GOT3 (cell line): ENCODE results near the gene SHROOM3.

Experiments used
- DNase-seq: peaks from one replicate; lab custom pipeline; 2025; ENCODE audit warnings: mixed read lengths; lab: John Stamatoyannopoulos, UW

SHROOM3 gene

DNA sequence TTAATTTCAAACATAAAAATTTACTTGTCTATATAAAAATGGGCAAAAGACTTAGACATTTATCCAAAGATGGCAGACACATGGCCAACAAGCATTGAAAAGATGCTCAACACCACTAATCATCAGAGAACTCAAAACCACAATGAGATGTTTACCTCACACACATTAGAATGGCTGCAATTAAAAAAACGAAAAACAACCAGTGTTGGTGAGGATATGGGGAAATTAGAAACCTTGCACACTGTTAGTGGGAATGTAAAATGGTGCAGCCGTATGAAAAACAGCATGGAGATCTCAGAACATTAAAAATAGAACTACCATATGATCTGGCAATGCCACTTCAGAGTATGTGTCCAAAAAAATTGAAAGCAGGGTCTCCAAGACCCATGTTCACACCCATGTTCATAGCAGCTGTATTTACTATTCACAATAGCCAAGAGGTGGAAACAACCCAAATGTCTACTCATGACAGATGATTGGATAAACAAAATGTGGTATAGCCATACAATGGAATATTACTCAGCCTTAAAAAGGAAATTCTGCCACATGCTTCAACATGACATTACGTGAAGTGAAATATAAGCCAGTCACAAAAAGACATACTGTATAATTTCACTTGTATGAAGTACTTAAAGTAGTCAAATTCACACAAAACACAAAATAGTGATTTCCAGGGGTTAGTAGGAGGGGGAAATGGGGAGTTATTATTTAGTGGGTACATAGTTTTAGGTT lies 316.7 kb downstream of the SHROOM3 start:
- DNase-seq = no peak

DNA sequence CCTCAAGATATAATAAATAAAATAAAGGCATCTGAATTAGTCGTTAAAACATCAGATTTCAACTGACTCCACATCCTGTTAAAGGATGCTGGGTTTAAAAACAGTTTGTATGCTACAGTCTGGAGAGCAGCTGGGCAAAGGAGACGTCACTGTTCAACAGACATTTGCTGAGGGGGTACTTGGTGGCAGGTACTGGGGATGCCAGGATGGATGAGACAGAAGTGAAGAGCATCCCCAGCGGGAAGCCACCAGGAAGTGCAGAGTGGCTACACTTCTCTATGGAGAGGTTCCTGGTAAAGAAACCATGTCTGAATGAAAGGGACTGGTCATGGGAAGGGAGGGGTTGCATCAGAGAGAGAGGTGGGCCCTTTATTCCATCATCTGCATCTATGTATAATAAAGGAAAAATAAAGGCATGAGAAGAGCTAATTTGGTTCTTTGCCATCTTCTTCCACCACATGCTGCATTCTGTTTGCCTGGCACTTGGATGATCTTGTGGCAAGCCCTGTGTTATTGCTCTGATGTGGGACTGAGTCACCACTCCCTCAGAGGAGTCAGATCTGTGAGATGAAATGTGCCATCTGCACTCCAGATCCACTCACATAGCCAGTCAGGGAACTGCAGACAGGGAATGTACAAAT lies 318.0 kb downstream of the SHROOM3 start:
- peak; percentile 7 for DNase-seq

DNA sequence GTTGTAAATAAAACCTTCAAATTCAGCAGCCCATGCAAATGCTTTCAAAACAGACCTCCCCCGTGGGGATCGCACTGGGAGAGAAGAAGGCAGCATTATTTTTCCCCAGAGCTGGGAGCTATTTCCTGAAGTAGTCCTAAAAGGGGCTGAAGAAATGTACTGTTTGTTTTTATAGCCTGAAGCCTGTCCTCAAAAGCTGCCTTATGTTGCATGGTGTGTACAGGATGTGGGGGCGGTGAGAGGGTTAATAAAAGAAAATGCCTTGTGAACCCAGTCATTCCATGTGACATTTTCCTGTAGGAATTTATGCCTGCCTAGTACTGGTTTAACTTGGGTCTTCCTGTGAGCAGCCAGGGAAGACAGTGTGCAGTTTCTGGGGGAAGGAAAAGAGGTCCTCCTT lies 318.8 kb downstream of the SHROOM3 start:
- peak; percentile 2 for DNase-seq

DNA sequence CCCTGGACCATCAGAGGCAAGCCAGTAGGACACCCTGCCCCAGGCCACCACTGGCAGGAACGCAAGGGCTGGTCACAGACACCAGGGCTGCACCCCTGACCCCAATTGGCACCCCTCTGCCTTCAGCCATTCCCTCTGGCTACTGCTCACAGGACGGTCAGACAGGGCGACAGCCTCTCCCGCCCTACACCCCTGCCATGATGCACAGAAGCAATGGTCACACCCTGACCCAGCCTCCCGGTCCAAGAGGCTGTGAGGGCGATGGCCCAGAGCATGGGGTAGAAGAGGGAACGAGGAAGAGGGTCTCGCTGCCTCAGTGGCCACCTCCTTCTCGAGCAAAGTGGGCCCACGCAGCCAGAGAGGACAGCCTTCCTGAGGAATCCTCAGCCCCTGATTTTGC lies 319.4 kb downstream of the SHROOM3 start:
- no peak for DNase-seq

DNA sequence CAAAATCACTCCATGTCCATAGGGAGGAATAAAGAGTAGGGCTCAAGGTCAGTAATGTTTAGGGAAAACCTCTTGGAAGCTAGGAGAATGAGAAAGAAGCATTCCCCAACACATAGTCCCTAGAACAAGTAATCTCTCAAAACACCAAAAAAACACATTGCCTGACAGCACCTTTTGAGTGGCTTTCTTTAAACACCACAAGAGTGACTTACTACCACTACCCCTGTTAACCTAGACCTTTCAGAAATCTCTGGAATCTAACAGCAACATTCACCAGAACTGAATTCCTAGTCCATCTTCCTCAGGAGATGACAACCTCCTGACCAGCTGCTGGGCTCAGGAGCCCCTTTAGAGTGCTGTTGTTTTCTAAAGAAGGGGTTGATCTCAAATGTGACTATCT lies 320.7 kb downstream of the SHROOM3 start:
- no peak for DNase-seq

DNA sequence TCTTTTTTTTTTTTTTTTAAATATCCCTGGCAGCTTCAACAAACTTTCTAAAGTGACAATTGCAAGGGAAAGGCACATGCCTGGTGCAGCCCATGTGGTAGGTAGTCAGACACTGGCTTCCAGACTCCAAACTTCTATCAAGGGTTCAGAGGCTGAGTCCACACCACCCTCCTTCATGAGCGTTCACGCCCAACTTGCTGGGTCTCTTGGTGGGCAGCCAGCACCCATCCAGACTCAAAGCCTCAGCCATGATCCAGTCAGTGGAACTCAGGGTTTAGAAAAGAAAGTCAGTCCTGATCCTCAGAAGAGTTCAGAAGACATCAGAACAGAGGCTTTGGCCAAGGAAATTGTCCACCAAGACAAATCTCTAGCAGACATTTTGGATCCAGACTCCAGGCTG lies 321.4 kb downstream of the SHROOM3 start:
- no peak for DNase-seq

DNA sequence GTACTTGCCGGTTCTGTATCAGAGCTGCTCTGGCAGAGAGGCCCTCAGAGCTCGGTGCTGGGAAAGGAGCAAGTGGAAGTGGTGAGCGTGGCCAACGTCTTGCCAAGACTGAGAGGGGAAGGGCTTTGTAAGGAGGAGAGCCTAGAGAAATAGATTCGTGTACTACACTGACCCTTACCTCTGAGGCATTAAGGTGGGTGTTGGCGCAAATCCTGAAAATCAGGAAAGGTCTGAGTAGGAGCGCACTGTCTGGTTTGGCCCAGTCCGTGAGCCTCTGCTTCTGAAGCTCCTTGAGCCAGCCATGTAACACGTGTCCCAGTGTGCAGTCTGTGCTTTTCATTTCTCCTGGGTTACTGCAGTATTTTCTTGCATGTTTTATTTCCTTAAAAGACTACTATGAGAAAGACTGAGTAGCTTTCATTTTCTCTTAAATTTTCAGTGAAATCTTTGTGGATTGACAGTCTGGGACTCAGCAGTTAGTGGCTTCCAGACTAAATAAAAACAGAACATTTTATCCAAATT lies 322.4 kb downstream of the SHROOM3 start:
- no peak for DNase-seq

DNA sequence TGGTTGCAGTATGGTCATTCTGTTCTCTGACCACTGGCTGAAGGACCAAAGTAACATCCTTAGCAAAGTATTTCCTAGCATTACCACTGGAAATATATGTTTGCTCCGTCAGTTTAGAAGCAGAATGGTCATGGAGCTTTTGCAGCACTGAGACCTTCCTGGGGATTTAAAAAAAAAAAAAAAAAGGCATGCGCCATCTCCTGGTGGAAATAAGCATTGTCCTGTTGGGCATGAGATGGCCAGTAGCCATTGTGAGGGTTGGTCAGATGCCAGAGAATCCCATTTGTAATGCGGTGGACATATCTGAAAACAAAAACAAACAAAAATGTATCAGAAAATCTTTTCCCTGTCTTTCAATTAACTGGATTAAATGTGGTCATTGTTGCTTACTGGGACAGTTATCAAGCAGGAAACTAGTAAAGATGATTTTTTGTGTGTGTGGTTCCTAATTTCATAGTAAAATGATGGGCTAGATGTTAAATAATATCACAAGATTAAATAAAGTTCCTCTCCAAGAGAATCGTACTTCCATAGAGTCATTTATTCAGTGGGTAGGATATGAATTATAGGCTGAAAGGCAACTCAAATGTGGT lies 323.4 kb downstream of the SHROOM3 start:
- DNase-seq = peak; percentile 4

DNA sequence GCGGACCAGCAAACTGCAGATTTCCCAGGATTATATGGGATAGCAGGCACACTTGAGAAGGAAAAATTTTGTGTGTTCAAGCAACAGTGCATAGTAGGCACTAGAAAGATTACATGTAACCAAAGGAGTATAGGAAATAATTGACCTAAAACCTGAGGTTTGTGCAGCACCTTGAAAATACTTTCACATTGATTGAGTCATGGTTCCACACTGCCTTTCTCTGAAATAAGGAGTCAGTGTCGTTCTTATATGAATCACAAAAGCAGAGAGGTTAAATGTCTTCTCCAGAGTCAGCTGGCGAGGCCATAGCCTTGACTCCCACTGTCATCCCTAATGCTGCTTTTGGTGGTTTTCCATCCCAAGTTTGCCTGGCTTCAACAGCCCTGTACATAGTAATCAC lies 324.0 kb downstream of the SHROOM3 start:
- no peak for DNase-seq

DNA sequence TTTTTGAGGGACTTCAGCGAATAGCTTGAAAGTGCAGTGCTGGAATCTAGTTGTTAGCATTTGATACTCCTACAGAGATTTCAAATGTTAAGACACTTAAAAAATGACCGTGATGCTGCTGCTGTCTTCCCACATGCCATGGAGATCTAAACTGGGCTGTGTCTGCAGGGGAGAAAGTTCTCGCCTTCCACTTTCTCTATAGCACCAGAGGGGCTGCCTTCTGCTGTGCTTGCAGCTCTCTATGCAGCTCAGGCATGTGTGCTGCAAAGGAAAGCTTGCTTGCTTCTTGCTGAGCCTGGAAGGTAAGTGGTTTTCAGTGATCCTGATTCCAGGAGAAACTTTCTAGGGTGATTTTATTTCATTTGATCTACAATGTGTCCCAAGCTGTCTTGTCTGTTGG lies 325.2 kb downstream of the SHROOM3 start:
- no peak for DNase-seq

DNA sequence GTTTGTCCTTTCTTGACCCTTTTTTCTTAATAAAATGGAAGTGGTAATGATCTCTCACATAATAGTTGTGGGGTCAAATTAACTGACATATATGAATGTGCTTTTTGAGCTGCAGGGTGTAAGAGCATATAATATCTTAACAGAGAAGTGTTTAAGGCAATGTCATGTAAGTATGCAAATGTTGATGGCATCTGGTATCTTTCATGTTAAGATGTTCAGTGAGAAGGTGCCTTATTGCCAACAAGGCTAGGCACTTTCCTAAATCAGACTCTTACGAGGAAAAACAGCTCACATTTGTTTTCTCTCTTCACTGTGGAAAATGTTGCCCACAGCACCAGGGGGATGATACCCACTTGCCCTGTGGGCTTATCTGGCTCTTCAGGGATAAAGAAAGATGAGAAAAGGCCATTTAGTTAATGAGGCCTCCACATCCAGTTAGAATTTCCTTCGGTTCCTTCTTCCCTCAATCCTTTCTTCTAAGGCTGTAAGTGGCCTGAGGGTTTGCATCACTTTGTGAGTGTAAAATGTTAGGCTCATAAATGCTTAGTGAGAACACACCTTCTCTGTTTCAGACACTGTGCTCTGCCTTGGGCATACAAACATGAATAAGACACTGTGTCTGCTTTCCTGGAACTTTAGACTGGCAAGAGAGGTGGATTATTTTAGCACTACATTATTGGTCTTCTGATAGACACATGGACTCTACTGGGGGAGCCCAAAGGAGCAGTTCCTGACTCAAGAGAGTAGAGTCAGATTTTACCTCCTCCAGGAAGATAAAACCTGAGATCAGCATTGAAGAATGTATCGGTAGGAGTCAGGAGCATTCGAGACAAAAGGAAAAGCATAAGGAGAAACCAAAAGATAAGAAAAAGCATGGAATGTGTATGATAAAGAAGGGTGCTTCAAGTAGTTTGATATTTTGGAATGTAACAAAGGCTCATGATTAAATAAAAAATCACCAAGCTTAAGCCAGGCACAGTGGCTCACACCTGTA lies 327.4 kb downstream of the SHROOM3 start:
- no peak for DNase-seq

DNA sequence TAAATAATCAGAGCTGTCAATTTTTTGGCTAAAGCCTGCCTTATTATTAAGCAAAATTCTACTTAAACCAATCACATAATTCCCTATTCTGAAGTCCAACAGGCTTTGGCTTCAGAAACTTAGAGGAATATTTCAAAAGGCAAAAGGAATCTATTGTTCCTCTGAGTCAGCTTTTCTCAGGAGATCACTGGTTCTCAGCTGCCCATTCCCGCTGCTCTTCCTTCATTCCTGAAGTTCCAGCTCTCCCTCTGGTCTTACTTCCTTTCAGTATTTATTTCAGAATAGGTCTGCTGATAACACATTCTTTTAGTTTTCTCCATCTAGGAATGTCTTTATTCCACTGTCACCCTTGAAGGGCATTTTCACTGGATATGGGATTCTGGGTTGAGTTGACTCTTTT lies 329.2 kb downstream of the SHROOM3 start:
- DNase-seq = no peak

DNA sequence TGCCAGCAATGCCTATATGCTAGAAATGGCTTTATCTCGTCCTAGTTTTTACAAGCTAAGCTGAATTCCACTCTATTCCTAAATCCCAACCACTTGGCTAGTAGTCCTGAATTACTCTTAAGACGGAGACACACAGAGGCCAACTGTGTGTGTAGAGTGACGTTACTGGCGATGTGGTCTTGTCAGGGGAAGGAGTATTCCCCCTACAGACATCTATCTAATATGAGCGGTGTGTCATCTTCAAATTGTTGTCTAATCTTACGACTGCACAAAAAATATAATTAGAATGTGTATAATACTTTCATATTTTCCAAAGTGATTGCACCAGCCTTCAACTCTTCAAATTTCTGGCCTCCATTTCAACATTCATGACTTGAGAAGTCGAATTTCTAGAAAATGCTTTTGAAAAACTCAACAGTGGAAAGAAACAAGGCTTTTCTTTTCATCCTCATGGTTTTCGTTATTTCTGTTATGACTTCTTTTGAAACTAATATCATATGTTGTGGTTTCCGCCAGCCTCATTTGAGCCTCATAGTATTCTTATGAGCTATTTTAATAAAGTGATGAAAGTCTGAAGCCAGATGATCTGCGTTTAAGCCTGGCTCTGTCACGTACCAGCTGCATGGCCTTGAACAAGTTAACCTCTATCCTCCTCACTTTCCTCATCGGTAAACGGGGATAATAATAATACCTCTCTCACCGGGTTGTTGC lies 330.6 kb downstream of the SHROOM3 start:
- DNase-seq = no peak

DNA sequence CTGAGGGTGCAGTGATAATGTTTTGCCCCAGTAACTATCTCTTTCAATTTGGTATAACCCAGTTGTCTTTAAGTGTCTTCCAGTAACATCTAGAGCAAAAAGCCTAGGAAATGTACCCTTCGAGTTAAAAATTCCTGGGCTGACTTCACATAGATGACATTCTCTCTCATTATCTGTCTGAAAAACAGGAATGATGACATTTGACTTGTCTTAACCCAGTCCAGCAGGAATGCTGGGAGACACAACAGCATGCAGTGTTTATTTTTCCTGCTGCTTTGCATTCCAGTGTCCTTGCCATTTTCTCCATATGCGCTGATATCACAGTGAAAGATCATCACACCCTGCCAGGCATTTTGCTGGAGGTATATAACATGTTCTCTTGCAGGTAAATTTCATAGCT lies 333.0 kb downstream of the SHROOM3 start:
- DNase-seq = no peak

DNA sequence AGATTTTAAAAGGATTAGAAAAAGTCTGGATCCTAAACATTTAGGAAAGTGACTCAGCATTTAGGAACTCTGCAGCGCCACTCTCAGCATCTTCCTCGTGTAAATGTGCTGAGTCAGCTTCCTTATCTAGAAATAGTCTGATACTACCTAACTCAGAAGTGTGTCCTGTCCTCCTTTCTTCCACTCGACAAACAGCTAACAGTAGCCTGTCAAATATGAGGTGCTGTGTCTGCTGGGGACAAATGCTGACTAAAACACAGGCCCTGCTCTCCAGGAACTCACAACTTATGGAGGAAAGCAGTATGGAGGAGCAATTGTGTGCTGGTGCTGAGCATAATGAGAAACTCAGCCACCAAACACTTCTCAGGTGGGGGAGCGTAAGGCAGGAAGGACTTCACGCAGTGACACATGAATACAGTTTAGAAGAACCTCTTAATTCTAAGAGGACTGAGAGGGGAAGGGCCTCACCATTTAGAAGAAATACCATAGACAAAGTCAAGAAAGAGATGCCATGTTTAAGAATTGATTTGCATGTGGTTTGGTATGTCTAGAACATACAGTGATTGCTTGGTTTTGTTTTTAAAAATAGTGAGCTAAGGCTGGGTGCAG lies 337.6 kb downstream of the SHROOM3 start:
- no peak for DNase-seq

DNA sequence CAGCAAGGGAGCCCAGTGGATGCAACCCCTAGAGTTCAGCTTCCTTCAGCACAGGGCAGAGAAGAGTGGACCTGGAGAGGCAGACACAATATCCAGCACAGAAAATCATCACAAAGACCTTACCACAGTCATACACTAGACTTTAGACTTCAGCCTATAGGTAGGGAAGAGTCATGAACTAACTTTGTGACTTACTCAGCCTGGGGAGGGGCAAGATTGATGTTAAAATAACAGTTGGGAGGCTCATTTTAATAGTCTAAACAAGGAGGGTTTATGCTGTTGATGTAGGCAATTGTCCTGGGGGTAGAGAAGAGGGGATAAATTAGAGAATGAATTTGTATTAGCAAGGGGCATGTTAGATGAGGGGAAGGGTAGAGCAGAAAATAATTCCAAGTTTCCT lies 338.7 kb downstream of the SHROOM3 start:
- DNase-seq = no peak

DNA sequence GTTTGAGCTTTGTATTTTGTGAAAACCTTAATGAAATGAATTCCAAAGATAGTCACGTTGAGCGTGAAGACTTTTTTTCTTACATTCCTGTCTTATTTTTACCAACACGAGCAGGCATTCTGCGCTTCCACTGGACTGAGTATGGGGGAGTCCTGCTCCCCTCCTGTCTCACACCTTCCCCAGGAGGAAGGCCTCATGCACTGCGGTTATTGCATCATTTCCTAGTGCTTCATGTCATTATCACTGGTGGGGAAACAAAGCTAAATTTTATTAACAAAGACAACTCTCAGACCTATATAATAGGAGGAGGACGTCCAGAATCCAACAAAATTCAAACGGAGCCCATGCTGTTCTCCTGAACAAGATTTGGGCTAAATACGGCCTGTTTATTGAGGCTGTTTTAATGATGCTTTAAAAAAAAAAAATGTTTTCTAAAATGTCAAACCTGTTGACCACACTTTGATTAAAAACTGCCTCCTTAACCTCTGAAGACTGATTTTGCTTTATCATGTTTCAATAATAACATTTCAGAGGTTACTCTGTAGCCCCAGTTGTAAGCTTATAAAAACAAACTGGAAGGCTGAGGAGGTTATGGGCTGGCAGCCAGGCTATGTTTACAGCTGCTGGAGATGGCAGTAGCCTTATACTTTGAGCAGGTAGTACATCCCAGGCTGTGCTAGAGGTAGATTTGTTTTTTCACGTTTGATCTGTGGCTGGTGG lies 344.9 kb downstream of the SHROOM3 start:
- DNase-seq = no peak

DNA sequence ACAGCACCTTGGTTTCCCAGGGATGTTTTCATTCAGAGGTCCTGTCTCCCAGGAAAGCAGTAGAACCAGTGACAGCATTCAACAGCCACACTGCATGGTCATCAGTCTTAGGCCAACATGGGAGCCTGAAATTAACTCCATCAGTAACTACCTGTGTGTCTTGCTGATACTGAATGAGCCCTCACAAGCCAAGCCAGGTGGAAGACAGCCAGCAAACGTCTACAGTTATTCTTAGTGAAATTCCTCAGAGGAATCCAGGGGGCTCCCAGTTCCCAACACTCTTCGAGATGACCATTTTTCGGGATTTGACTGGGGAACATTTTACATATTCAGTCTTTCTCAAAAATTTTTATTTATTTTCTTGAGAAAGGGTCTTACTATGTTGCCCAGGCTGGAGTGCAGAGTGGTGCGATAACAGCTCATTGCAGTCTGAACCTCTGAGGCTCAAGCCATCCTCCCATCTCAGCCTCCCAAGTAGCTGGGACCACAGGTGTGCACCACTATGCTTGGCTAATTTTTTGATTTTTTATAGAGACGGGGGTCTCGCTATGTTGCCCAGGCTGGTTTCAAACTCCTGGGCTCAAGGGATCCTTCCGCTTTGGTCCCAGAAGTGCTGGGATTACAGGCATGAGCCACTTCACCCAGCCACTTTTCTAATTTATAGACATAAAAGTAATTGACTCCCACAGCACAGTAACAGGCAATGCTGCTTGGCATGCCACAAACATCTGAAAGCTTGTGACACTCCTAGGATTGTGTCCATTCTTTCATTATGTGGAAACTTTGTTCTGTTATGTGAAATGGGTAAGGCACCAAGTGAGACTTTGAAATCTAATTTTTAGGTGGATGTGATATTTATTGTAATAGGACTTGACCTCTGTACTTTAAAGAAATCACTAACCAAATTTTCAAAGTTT lies 346.0 kb downstream of the SHROOM3 start:
- DNase-seq = no peak
